ENCODE data around the gene ELMOD3.
"Not testable (repeated sequence)": the region's sequence is repeated elsewhere in the genome, so short reads cannot be mapped to it uniquely, and the experiment has no call there.

GRCh38 chr2:85414421-85414759, 59.8 kb downstream of the ELMOD3 start:
- not testable (repeated sequence) for TF ChIP-seq TP53 (CRISPR knock-in tag; IDR thresholded peaks at IDR 0.05); CTCF (IDR thresholded peaks at IDR 0.05); ELF4 (CRISPR knock-in tag; IDR thresholded peaks at IDR 0.05; ENCODE audit: low read depth); CREB1 (CRISPR knock-in tag; IDR thresholded peaks at IDR 0.05); ATF1 (CRISPR knock-in tag; IDR thresholded peaks at IDR 0.05); JAZF1 (CRISPR knock-in tag; IDR thresholded peaks at IDR 0.05)
